BJ (cell line): Measurements from ENCODE around the gene GPHA2. TPM values are rescaled to one million over a fixed set of nuclear protein-coding genes. Genes with fewer than 3 reads are reported as not detected.

Experiments
- CTCF ChIA-PET: fragments of 350-600 bp; formaldehyde crosslinking; extraction: SDS; loops from one replicate; lab custom pipeline; 2021; ENCODE audit warnings: antibody characterized with exemption, inconsistent platforms; lab: Yijun Ruan, JAX
- POLR2A ChIA-PET: fragments of 300-600 bp; sonication (Branson Sonifier 250); formaldehyde crosslinking; extraction: SDS; loops from one replicate; lab custom pipeline; 2021; ENCODE audit warnings: antibody characterized with exemption; lab: Charles Lee
- DNase-seq: peaks from one replicate; pipeline ENCODE4 v3.0.0-alpha.2; 2011; ENCODE audit warnings: low read depth
- H3K27me3 ChIP-seq: 2 replicates; pipeline ENCODE4 v1.6.0; 2011; ENCODE audit warnings: low read length; ENCODE audit not compliant: control insufficient read depth, insufficient read depth
- H3K36me3 ChIP-seq: 2 replicates; pipeline ENCODE4 v1.5.1; 2011; ENCODE audit warnings: low read length; ENCODE audit not compliant: control insufficient read depth, insufficient read depth
- H3K4me3 ChIP-seq: 2 replicates; pipeline ENCODE4 v1.5.1; 2011; ENCODE audit warnings: low read depth, mild to moderate bottlenecking, control low read depth, low read length
- polyA plus RNA-seq: library from polyadenylated mRNA; depleted of rRNA; stranded (reverse); fragments of >200 nt; gene quantifications from 2 replicates; pipeline ENCODE4 v1.2.3, GENCODE V29; 2011
- TF ChIP-seq, protein P1 (sequence below): IDR thresholded peaks from 2 replicates; pipeline ENCODE4 v1.5.1; 2011; ENCODE audit warnings: low read depth, mild to moderate bottlenecking, control low read depth, inconsistent platforms, low read length, moderate library complexity; ENCODE audit not compliant: insufficient read depth

The GPHA2 gene
- polyA plus RNA-seq, 1 experiment = not detected

GRCh38 chr11:64908766-64909165 lies 26.9 kb downstream of the GPHA2 start:
- peaks cover 60% of the 10 kb centered on the region for H3K36me3 ChIP-seq
- CTCF ChIA-PET = interaction anchor here (0.8 to 1.8 kb wide), 2 partner anchors 14 to 21 kb away, joined by 3 to 7 read pairs; no protein-coding TSS in a partner anchor
- POLR2A ChIA-PET = no interaction called here

GRCh38 chr11:64906314-64906635 lies 29.4 kb downstream of the GPHA2 start:
- POLR2A ChIA-PET = no interaction called here
- Histone ChIP-seq H3K4me3 (no peak overlapping the region), H3K27me3 (no peaks in the 10 kb centered on the region), H3K36me3 (peaks cover 54% of the 10 kb centered on the region)
- no peak for DNase-seq
- TF ChIP-seq, protein P1, sequence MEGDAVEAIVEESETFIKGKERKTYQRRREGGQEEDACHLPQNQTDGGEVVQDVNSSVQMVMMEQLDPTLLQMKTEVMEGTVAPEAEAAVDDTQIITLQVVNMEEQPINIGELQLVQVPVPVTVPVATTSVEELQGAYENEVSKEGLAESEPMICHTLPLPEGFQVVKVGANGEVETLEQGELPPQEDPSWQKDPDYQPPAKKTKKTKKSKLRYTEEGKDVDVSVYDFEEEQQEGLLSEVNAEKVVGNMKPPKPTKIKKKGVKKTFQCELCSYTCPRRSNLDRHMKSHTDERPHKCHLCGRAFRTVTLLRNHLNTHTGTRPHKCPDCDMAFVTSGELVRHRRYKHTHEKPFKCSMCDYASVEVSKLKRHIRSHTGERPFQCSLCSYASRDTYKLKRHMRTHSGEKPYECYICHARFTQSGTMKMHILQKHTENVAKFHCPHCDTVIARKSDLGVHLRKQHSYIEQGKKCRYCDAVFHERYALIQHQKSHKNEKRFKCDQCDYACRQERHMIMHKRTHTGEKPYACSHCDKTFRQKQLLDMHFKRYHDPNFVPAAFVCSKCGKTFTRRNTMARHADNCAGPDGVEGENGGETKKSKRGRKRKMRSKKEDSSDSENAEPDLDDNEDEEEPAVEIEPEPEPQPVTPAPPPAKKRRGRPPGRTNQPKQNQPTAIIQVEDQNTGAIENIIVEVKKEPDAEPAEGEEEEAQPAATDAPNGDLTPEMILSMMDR = no peak
- CTCF ChIA-PET = interaction anchor here (0.6 to 0.9 kb wide), 2 partner anchors 13 to 60 kb away, joined by 3 to 5 read pairs; no protein-coding TSS in a partner anchor

More at GRCh38 chr11:64908766-64909165, 26.9 kb downstream of the GPHA2 start:
- DNase-seq = no peak
- H3K27me3 ChIP-seq = no peaks in the 10 kb centered on the region
- TF ChIP-seq, protein P1 = no peak
- no peak overlapping the region for H3K4me3 ChIP-seq

- H3K4me3 ChIP-seq = no peak overlapping the region
- no peaks in the 10 kb centered on the region for H3K27me3 ChIP-seq
- DNase-seq = no peak
- POLR2A ChIA-PET = no interaction called here
- peaks cover 51% of the 10 kb centered on the region for H3K36me3 ChIP-seq
- TF ChIP-seq, protein P1 = no peak
- CTCF ChIA-PET = interaction anchor here (0.6 to 0.9 kb wide), 2 partner anchors 14 to 59 kb away, joined by 3 to 5 read pairs; no protein-coding TSS in a partner anchor
Observed at GRCh38 chr11:64905516-64906313, 30.0 kb downstream of the GPHA2 start.

- CTCF ChIA-PET = interaction anchor here (1.0 kb wide), 1 partner anchor 9 kb away, joined by 6 read pairs; no protein-coding TSS in a partner anchor
- TF ChIP-seq, protein P1 = no peak
- POLR2A ChIA-PET = no interaction called here
- H3K27me3 ChIP-seq = no peaks in the 10 kb centered on the region
- no peak for DNase-seq
- H3K4me3 ChIP-seq = no peak overlapping the region
- H3K36me3 ChIP-seq = peaks cover 43% of the 10 kb centered on the region
Observed at GRCh38 chr11:64903291-64903833, 32.3 kb downstream of the GPHA2 start.
